ENCODE data around the gene SCAI.

SCAI gene

GRCh38 chr9:125079931-125080330 lies 63.4 kb downstream of the SCAI start:
- no peak for TF ChIP-seq EZH2phosphoT487 (conservative IDR thresholded peaks at IDR 0.05; ENCODE audit: low read length)
- no peak for TF ChIP-seq CTCF (IDR thresholded peaks at IDR 0.05; ENCODE audit: insufficient read depth, low read length, poor library complexity, severe bottlenecking)
- no peaks in the 10 kb centered on the region for H3K79me2 ChIP-seq (ENCODE audit: insufficient read depth, low read length)

GRCh38 chr9:125075997-125076396 lies 67.3 kb downstream of the SCAI start:
- no peak overlapping the region for H3K9ac ChIP-seq (ENCODE audit: low read length)
- no peak overlapping the region for H3K27ac ChIP-seq (ENCODE audit: low read depth, low read length)
- no peaks in the 10 kb centered on the region for H4K20me1 ChIP-seq (ENCODE audit: low read depth, low read length)
- no peak overlapping the region for H3K4me2 ChIP-seq (ENCODE audit: low read depth, low read length, poor library complexity, severe bottlenecking)
- H3K9me2 ChIP-seq (replicated peaks; ENCODE audit: insufficient read depth, low read length), result no peaks in the 10 kb centered on the region
- no peak overlapping the region for H2AFZ ChIP-seq (ENCODE audit: low read depth, low read length, severe bottlenecking)
- no peaks in the 10 kb centered on the region for H3K9me3 ChIP-seq (ENCODE audit: insufficient read depth, low read length)
- no peak overlapping the region for H3K4me3 ChIP-seq (ENCODE audit: insufficient read depth, low read length, poor library complexity, severe bottlenecking)
- H3F3A ChIP-seq (ENCODE audit: insufficient read depth), result no peaks in the 10 kb centered on the region
- H3K36me3 ChIP-seq (ENCODE audit: low read length), result no peaks in the 10 kb centered on the region
- no peaks in the 10 kb centered on the region for H3K27me3 ChIP-seq (ENCODE audit: low read length)
- no peak for TF ChIP-seq EZH2phosphoT487 (conservative IDR thresholded peaks at IDR 0.05; ENCODE audit: low read length)
- no peak for TF ChIP-seq CTCF (IDR thresholded peaks at IDR 0.05; ENCODE audit: insufficient read depth, low read length, poor library complexity, severe bottlenecking)
- H3K79me2 ChIP-seq (ENCODE audit: insufficient read depth, low read length), result no peaks in the 10 kb centered on the region

More at GRCh38 chr9:125079931-125080330, 63.4 kb downstream of the SCAI start:
- H3K27me3 ChIP-seq (ENCODE audit: low read length), result no peaks in the 10 kb centered on the region
- 0 out of 2 replicates have a peak, but pooled peaks cover 3% of the 10 kb centered on the region for H3K36me3 ChIP-seq (ENCODE audit: low read length)
- H2AFZ ChIP-seq (ENCODE audit: low read depth, low read length, severe bottlenecking), result no peak overlapping the region
- H3K9ac ChIP-seq (ENCODE audit: low read length), result no peak overlapping the region
- no peaks in the 10 kb centered on the region for H4K20me1 ChIP-seq (ENCODE audit: low read depth, low read length)
- H3K4me3 ChIP-seq (ENCODE audit: insufficient read depth, low read length, poor library complexity, severe bottlenecking), result no peak overlapping the region
- H3K9me2 ChIP-seq (replicated peaks; ENCODE audit: insufficient read depth, low read length), result no peaks in the 10 kb centered on the region
- H3F3A ChIP-seq (ENCODE audit: insufficient read depth), result no peaks in the 10 kb centered on the region
- H3K9me3 ChIP-seq (ENCODE audit: insufficient read depth, low read length), result peaks cover 23% of the 10 kb centered on the region; the same call in 1 of the 2 replicates
- no peak overlapping the region for H3K27ac ChIP-seq (ENCODE audit: low read depth, low read length)
- H3K4me2 ChIP-seq (ENCODE audit: low read depth, low read length, poor library complexity, severe bottlenecking), result no peak overlapping the region

GRCh38 chr9:125074976-125075375 lies 68.4 kb downstream of the SCAI start:
- Histone ChIP-seq H3K27me3 (ENCODE audit: low read length) (no peaks in the 10 kb centered on the region), H3F3A (ENCODE audit: insufficient read depth) (no peaks in the 10 kb centered on the region), H4K20me1 (ENCODE audit: low read depth, low read length) (no peaks in the 10 kb centered on the region), H3K4me3 (ENCODE audit: insufficient read depth, low read length, poor library complexity, severe bottlenecking) (no peak overlapping the region), H3K4me2 (ENCODE audit: low read depth, low read length, poor library complexity, severe bottlenecking) (no peak overlapping the region), H3K9me3 (ENCODE audit: insufficient read depth, low read length) (no peaks in the 10 kb centered on the region), H2AFZ (ENCODE audit: low read depth, low read length, severe bottlenecking) (no peak overlapping the region), H3K9ac (ENCODE audit: low read length) (no peak overlapping the region), H3K36me3 (ENCODE audit: low read length) (no peaks in the 10 kb centered on the region), H3K27ac (ENCODE audit: low read depth, low read length) (no peak overlapping the region), H3K9me2 (replicated peaks; ENCODE audit: insufficient read depth, low read length) (no peaks in the 10 kb centered on the region), H3K79me2 (ENCODE audit: insufficient read depth, low read length) (no peaks in the 10 kb centered on the region)
- TF ChIP-seq EZH2phosphoT487 (conservative IDR thresholded peaks at IDR 0.05; ENCODE audit: low read length), result no peak
- no peak for TF ChIP-seq CTCF (IDR thresholded peaks at IDR 0.05; ENCODE audit: insufficient read depth, low read length, poor library complexity, severe bottlenecking)

Data from SU-DHL-6 (cell line).